NCI-H446 treated with DMSO at 0.1 percent for 48 hours (cell line): ENCODE data around the gene ERVV-1.
"Not testable (repeated sequence)": the region's sequence is repeated elsewhere in the genome, so short reads cannot be mapped to it uniquely, and the experiment has no call there.

Experiments used
- DNase-seq: peaks from one replicate; lab custom pipeline; 2025; lab: John Stamatoyannopoulos, UW

ERVV-1 gene

GRCh38 chr19:53028306-53028705 is 14.6 kb downstream of the ERVV-1 start:
- DNase-seq: not testable (repeated sequence)

- DNase-seq: no peak
These were observed 20.3 kb downstream of the ERVV-1 start for GRCh38 chr19:53034054-53034453.

GRCh38 chr19:53034948-53035675 is 21.4 kb downstream of the ERVV-1 start:
- DNase-seq: no peak

- DNase-seq: no peak
These were observed 23.7 kb downstream of the ERVV-1 start for GRCh38 chr19:53037101-53038097.

- DNase-seq: no peak
These were observed 27.6 kb downstream of the ERVV-1 start for GRCh38 chr19:53041366-53041765.

GRCh38 chr19:53045536-53045935 is 31.8 kb downstream of the ERVV-1 start:
- DNase-seq: no peak

- no peak for DNase-seq
These were observed 33.7 kb downstream of the ERVV-1 start for GRCh38 chr19:53047379-53047778.

- DNase-seq: no peak
These were observed 41.4 kb downstream of the ERVV-1 start for GRCh38 chr19:53055117-53055516.

GRCh38 chr19:53057904-53058580 is 44.3 kb downstream of the ERVV-1 start:
- DNase-seq: no peak
